Fibroblast of villous mesenchyme (primary cell): ENCODE measurements around the gene TMEM45A. TPM values are rescaled to one million over a fixed set of nuclear protein-coding genes. Genes with fewer than 3 reads are reported as not detected.

Experiments
- DNase-seq: peaks from one replicate; pipeline ENCODE4 v3.0.0-alpha.2; 2010; ENCODE audit warnings: low read depth
- H3K4me3 ChIP-seq: 2 replicates; pipeline ENCODE4 v1.5.1; 2011; ENCODE audit warnings: low read depth, mild to moderate bottlenecking, low read length
- total RNA-seq: library from RNA; depleted of rRNA; stranded (reverse); fragments of >200 nt; gene quantifications from 2 replicates; pipeline ENCODE4 v1.2.3, GENCODE V29; 2012
- TF ChIP-seq, protein P1 (sequence below): IDR thresholded peaks from 2 replicates; pipeline ENCODE4 v1.5.1; 2012; ENCODE audit warnings: low read depth, mild to moderate bottlenecking, low read length; ENCODE audit not compliant: insufficient read depth

The TMEM45A gene
- total RNA-seq, 1 donor, result 53.1 TPM

DNA sequence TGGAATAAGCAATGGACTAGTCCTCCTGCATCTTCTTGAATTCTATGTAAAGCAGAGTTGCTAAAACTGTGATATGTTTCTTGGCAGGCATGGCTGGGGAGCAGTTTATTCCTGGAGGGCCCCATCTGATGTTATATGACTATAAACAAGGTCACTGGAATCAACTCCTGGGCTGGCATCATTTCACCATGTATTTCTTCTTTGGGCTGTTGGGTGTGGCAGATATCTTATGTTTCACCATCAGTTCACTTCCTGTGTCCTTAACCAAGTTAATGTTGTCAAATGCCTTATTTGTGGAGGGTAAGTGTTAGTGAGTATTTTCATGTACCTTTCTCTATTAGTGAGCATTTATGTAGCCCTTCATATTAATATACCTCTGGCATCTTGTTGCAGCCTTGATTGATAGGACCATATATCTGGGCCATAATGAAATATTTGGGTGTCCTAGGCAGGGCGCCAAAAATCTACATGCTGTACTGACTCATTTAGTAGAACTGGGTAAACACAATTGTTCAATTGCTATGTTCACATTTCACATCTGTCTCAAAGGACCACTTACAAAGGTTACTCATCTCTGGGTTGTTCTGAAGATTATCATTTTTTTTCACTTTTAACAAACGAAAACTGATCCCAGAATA, 64.4 kb downstream of the TMEM45A start:
- TF ChIP-seq, protein P1, sequence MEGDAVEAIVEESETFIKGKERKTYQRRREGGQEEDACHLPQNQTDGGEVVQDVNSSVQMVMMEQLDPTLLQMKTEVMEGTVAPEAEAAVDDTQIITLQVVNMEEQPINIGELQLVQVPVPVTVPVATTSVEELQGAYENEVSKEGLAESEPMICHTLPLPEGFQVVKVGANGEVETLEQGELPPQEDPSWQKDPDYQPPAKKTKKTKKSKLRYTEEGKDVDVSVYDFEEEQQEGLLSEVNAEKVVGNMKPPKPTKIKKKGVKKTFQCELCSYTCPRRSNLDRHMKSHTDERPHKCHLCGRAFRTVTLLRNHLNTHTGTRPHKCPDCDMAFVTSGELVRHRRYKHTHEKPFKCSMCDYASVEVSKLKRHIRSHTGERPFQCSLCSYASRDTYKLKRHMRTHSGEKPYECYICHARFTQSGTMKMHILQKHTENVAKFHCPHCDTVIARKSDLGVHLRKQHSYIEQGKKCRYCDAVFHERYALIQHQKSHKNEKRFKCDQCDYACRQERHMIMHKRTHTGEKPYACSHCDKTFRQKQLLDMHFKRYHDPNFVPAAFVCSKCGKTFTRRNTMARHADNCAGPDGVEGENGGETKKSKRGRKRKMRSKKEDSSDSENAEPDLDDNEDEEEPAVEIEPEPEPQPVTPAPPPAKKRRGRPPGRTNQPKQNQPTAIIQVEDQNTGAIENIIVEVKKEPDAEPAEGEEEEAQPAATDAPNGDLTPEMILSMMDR, result no peak
- H3K4me3 ChIP-seq, result no peak overlapping the region
- DNase-seq, result peak; percentile 35

DNA sequence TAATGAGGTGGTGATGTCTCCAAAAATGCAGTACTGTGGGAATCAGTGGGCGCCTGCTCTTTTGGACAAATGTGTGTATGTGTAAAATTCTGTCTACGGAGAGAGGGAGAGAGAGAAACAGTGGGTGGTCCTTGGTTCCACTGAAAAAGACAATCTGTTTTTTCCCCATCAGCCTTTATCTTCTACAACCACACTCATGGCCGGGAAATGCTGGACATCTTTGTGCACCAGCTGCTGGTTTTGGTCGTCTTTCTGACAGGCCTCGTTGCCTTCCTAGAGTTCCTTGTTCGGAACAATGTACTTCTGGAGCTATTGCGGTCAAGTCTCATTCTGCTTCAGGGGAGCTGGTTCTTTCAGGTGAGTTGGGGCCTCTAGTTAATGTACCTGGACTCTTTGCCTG, 65.8 kb downstream of the TMEM45A start:
- no peak overlapping the region for H3K4me3 ChIP-seq
- TF ChIP-seq, protein P1, result no peak
- no peak for DNase-seq

DNA sequence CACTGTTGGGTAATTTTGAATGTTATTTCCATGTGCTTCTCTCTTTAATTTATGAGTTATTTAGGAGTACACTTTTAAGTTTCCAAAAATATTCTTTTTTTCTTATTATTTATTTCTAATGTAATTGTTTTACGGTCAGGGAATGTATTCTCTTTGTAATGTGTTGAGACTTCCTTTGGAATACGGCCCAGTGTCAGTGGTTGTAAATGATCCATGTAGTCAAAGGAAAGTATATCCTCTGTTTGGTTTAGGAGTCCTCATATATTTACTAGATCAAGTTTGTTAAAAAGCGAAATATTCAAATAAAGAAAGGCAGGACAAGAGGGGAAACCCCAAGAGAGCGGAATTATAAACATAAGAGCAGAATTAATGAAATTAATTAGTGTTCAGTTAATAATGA, 68.0 kb downstream of the TMEM45A start:
- no peak overlapping the region for H3K4me3 ChIP-seq
- TF ChIP-seq, protein P1, result no peak
- no peak for DNase-seq

DNA sequence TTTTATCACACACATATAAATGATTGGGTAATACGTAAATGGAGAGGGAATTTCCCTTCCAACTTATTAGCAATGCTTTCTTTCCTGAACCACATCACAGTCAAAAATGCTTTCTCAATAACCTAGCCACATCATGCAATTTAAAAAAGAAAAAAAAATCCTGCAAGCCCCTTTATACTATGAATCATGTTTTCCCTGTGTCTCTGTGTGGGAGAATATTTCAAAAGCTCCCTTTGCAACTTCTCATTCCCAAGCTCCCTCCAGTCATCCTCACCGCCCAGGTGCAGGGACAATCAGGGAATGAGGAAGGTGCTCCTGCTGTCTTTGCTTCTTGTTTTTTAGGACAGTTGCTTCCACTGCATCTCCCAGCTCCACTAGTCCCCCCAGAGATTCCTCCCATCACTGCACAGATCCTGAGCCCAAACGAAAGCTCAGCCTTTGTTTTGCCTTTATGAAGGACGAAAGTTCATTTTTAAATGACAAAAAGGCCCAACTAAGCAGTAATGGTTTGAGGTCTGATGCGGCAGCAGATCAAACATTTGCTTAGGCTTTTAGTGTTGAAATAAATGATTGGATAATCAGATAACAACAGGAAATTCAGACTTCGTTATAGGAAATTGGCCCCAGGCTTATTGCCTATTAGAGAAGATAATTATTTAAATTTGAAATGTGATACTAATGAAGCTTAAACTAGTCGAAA, 69.2 kb downstream of the TMEM45A start:
- no peak overlapping the region for H3K4me3 ChIP-seq
- TF ChIP-seq, protein P1, result no peak
- DNase-seq, result peak; percentile 54

DNA sequence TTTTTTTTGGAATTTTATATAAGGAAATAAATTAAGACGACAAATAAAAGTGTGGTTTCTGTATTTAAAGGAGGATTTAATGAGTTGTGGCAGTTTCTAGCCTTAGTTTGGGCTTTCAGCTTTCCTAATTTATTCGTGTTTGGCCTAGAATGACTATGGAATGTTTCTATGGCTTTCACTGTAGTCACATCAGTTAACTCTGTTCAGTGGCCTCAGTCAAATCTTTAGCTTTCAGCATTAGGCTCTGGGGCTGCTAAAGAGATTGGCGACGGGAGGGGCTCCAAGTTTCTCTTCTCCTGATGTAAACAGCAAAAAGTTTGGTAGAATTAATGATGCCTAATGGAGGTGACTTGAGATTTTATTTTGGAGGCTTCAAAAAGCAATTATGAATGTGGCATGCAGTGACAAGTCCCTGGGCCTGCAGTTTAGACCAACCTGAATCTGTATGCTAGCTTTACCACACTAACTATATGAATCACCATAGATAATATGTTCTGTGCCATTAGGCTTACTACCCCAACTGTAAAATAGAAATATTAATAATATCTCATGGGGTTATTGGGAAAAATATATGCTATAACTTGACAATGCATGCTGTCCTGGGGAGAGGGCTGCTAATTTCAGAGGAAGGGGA, 69.9 kb downstream of the TMEM45A start:
- TF ChIP-seq, protein P1, result no peak
- no peak for DNase-seq
- H3K4me3 ChIP-seq, result no peak overlapping the region

DNA sequence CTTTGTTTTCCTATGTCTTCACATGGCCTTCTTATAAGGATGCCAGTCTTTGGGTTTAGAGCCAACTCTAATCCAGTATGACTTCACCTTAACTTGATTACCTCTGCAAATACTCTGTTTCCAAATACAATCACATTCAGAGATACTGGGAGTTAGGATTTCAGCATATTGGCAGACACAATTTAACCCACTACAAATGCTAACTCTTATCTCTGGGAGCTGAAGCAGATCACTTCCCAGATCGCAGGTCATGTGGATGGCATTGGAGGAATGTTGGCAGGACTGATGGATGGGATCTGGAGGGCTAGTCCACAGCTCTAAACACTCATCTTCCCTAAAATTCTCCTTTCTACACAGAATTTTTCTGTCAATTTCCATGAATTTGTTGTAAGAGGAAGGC, 70.8 kb downstream of the TMEM45A start:
- H3K4me3 ChIP-seq, result no peak overlapping the region
- TF ChIP-seq, protein P1, result no peak
- DNase-seq, result no peak
